MCF 10A (cell line): ENCODE results near the gene TOMM40. TPM values are rescaled to one million over a fixed set of nuclear protein-coding genes. Genes with fewer than 3 reads are reported as not detected.
A peak's percentile ranks its signal among the peaks of the same experiment; 100 is the strongest.
"Not testable (repeated sequence)": the region's sequence is repeated elsewhere in the genome, so short reads cannot be mapped to it uniquely, and the experiment has no call there.

Source experiments
- BruUV-seq: library from RNA; stranded (reverse); fragments of 400-500 nt; replicated peaks from 2 replicates; lab custom pipeline; 2021; lab: Mats Ljungman, UMichigan
- CTCF ChIA-PET: fragments of 300-600 bp; sonication (Branson Sonifier 250); formaldehyde crosslinking; extraction: SDS; loops from one replicate; lab custom pipeline; 2021; ENCODE audit warnings: antibody characterized with exemption, inconsistent platforms; lab: Yijun Ruan, JAX
- POLR2A ChIA-PET: fragments of 300-600, 350-650 bp; sonication (Branson Sonifier 250); formaldehyde crosslinking; extraction: SDS; loops from one replicate; lab custom pipeline; 2020; ENCODE audit warnings: antibody characterized with exemption, inconsistent platforms; lab: Yijun Ruan, JAX
- DNase-seq: peaks from one replicate; pipeline ENCODE4 v3.0.0-alpha.2; 2018; ENCODE audit not compliant: unreplicated experiment
- H3K27ac Mint-ChIP-seq: one replicate; pipeline ENCODE4 v1.8.0; 2022; ENCODE audit warnings: mild to moderate bottlenecking, low read depth, mixed read lengths; ENCODE audit not compliant: unreplicated experiment
- H3K27me3 Mint-ChIP-seq: one replicate; pipeline ENCODE4 v1.8.0; 2022; ENCODE audit warnings: mixed read lengths; ENCODE audit not compliant: insufficient read depth, unreplicated experiment
- H3K36me3 Mint-ChIP-seq: one replicate; pipeline ENCODE4 v1.8.0; 2022; ENCODE audit warnings: mild to moderate bottlenecking, moderate library complexity, mixed read lengths; ENCODE audit not compliant: insufficient read depth, unreplicated experiment
- H3K4me1 Mint-ChIP-seq: one replicate; pipeline ENCODE4 v1.8.0; 2022; ENCODE audit warnings: mixed read lengths; ENCODE audit not compliant: insufficient read depth, unreplicated experiment
- H3K4me3 Mint-ChIP-seq: one replicate; pipeline ENCODE4 v1.8.0; 2022; ENCODE audit warnings: mild to moderate bottlenecking, moderate library complexity, mixed read lengths; ENCODE audit not compliant: unreplicated experiment
- H3K9me3 Mint-ChIP-seq: one replicate; pipeline ENCODE4 v1.8.0; 2022; ENCODE audit warnings: mixed read lengths; ENCODE audit not compliant: unreplicated experiment
- CTCF ChIP-seq: fragments of 200-600 bp; IDR thresholded peaks from one replicate; pipeline ENCODE4 v1.8.0; 2022; ENCODE audit warnings: antibody characterized with exemption, mild to moderate bottlenecking; ENCODE audit not compliant: unreplicated experiment
- intact Hi-C: fragments of 100-400 bp; cut with micrococcal nuclease; formaldehyde crosslinking; loops from 2 replicates; pipeline ENCODE4 v1.14.1; 2022
- total RNA-seq: library from RNA; stranded (reverse); gene quantifications from 2 replicates; pipeline ENCODE4 v1.2.3, GENCODE V29; 2022

The TOMM40 gene
- total RNA-seq, 1 experiment from 2014 or later, result 114 TPM

GRCh38 chr19:44925114-44925891, 34.2 kb downstream of the TOMM40 start:
- Mint-ChIP-seq H3K9me3 (no peaks in the 10 kb centered on the region), H3K27me3 (peaks cover 25% of the 10 kb centered on the region), H3K27ac (peak overlapping the region; percentile 61), H3K36me3 (peaks cover 5% of the 10 kb centered on the region), H3K4me3 (no peak overlapping the region), H3K4me1 (peaks cover 8% of the 10 kb centered on the region)
- ChIA-PET POLR2A (no interaction called here), CTCF (interaction anchor here (1.0 to 2.3 kb wide), 3 partner anchors 21 to 41 kb away, joined by 3 to 7 read pairs (median 6); no protein-coding TSS in a partner anchor)
- DNase-seq, result no peak
- no peak for TF ChIP-seq CTCF
- no TSS peak for BruUV-seq
- intact Hi-C loops, result no loop called here

DNA sequence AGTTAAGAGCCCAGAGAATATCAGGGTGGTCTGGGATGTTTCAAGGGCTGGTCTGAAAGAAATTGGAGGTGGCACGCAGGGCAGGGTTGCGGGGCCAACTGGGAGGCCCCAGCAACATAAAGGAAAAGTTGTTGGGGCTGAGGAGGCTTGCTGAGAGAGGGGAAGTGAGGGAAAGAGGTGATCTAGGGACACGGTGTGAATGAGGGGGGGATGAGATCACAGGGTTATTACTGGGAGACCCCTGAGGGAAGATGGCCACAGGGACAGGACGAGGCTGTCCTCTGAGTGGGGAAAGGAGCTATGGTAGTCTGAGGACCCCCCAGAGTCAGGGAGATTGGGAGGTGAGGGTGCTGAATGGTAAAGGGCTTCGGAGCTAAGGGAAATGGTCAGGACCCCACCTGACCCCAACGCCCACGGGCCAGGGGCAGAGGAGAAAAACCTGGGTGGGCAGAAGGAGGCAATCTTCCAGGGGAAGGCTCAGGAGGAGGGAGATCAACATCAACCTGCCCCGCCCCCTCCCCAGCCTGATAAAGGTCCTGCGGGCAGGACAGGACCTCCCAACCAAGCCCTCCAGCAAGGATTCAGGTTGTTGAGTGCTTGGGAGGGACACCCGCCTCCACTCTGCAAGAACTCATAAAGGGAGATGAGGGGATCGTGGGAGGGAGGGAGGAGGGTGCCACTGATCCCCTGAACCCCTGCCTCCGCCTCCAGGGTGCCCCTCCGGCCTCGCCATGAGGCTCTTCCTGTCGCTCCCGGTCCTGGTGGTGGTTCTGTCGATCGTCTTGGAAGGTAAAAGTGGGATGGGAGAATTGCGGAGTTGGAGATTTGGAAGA, 35.4 kb downstream of the TOMM40 start:
- ChIA-PET CTCF (interaction anchor here (1.0 to 2.3 kb wide), 3 partner anchors 22 to 40 kb away, joined by 3 to 7 read pairs (median 6); no protein-coding TSS in a partner anchor), POLR2A (interaction anchor here (0.6 kb wide), 2 partner anchors 25 to 27 kb away, joined by 3 read pairs; no protein-coding TSS in a partner anchor)
- H3K27ac Mint-ChIP-seq, H3K36me3 Mint-ChIP-seq, BruUV-seq, H3K4me3 Mint-ChIP-seq, intact Hi-C loops, H3K9me3 Mint-ChIP-seq, DNase-seq, H3K4me1 Mint-ChIP-seq: not testable (repeated sequence)
- peaks cover 25% of the 10 kb centered on the region for H3K27me3 Mint-ChIP-seq

DNA sequence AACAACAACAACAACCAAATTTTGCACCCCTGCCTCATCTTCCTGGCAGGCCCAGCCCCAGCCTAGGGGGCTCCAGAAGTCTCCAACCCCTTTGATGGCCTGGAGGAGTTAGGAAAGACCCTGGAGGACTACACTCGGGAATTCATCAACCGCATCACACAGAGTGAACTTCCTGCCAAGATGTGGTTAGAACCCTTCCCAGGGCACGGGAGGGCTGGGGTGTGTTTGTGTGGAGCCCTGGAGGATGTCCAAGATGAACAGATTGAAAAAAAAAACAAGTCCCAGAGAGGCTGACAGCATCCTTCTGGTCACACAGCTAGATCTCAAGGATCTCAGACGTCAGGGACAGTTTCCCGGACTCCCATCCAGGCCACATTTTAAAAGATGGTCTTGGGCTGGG, 36.7 kb downstream of the TOMM40 start:
- no TSS peak for BruUV-seq
- intact Hi-C loops, result no loop called here
- ChIA-PET POLR2A (no interaction called here), CTCF (no interaction called here)
- H3K4me3 Mint-ChIP-seq, result no peak overlapping the region
- no peak for TF ChIP-seq CTCF
- peaks cover 5% of the 10 kb centered on the region for H3K36me3 Mint-ChIP-seq
- peaks cover 8% of the 10 kb centered on the region for H3K4me1 Mint-ChIP-seq
- H3K9me3 Mint-ChIP-seq, result no peaks in the 10 kb centered on the region
- H3K27ac Mint-ChIP-seq, result no peak overlapping the region
- peak; percentile 48 for DNase-seq
- peaks cover 25% of the 10 kb centered on the region for H3K27me3 Mint-ChIP-seq

- ChIA-PET POLR2A (no interaction called here), CTCF (interaction anchor here (0.6 kb wide), 1 partner anchor 136 kb away, joined by 3 read pairs; no protein-coding TSS in a partner anchor)
- Mint-ChIP-seq H3K27ac (no peak overlapping the region), H3K4me1 (peaks cover 6% of the 10 kb centered on the region), H3K36me3 (peaks cover 5% of the 10 kb centered on the region), H3K4me3 (no peak overlapping the region), H3K9me3 (no peaks in the 10 kb centered on the region), H3K27me3 (peaks cover 25% of the 10 kb centered on the region)
- TF ChIP-seq CTCF, result no peak
- DNase-seq, result no peak
- intact Hi-C loops, result no loop called here
- no TSS peak for BruUV-seq
Measured at GRCh38 chr19:44930088-44930487, 39.0 kb downstream of the TOMM40 start.
